ENCODE results near the gene SPATA2L.

Gene SPATA2L

DNA sequence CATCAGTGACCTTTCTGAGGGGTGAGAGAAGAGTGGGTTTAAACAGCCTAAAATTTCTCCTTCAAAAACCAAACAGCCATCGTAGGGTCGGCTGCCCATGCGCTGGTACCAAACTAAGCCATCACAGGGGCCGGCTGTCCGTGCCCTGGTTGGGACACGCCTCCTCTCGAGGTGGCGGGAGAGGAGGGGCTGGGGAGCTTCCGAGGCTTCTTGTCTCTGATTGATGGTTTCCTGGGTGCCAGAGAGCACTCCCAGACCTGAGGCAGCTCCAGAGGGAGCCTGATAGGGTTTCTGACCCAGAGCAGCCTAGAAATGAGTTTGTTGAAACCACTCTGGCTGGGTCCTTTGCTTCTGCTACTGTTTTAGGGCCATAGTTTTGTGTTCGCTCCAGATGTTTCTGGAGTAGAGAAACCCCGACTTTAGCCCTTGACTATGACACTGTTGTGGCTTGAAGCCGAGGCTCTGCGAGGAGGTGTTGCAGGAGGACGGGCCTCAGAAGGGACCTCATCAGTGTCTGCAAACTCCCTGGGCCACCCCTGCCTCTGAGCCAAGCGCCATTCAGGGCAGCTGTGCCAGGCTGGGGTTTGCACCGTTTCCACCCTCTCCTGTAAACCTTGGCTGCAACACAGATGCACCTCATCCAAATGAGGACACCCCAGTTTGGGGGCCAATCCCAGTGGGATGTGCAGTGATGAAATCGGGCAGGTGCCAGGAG lies 26.1 kb upstream of the SPATA2L start:
- DNase-seq, result no peak

GRCh38 chr16:89723279-89724250 lies 22.1 kb upstream of the SPATA2L start:
- DNase-seq, result peak; percentile 60

DNA sequence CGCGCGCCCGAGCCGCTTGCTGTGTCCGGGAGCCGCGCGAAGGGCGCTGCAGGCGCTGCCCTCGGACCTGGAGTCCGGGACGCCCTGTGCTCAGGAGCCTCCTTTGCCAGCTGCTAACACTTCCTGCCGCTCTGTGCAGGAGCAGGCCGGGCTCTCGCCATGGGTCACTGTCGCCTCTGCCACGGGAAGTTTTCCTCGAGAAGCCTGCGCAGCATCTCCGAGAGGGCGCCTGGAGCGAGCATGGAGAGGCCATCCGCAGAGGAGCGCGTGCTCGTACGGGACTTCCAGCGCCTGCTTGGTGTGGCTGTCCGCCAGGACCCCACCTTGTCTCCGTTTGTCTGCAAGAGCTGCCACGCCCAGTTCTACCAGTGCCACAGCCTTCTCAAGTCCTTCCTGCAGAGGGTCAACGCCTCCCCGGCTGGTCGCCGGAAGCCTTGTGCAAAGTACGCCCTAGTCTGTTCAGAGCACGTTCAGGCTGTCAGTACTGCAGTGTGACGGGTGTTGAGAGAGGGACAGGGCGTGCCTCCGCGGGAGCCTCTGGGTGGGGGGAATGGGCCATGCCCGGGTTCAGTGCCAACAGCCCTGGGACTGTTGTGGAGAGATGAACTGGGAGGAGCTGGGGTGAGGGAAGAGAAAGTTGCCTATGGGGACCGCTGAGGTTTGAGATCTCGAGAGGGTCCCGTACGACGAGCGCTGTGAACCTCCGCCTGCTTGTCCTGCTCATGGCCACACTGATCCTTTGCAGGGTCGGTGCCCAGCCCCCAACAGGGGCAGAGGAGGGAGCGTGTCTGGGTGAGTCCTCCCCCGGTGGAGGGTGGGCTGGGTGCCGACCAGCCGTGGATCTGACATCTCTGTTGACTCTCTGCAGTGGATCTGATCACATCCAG lies 21.1 kb upstream of the SPATA2L start:
- DNase-seq, result peak; percentile 63

DNA sequence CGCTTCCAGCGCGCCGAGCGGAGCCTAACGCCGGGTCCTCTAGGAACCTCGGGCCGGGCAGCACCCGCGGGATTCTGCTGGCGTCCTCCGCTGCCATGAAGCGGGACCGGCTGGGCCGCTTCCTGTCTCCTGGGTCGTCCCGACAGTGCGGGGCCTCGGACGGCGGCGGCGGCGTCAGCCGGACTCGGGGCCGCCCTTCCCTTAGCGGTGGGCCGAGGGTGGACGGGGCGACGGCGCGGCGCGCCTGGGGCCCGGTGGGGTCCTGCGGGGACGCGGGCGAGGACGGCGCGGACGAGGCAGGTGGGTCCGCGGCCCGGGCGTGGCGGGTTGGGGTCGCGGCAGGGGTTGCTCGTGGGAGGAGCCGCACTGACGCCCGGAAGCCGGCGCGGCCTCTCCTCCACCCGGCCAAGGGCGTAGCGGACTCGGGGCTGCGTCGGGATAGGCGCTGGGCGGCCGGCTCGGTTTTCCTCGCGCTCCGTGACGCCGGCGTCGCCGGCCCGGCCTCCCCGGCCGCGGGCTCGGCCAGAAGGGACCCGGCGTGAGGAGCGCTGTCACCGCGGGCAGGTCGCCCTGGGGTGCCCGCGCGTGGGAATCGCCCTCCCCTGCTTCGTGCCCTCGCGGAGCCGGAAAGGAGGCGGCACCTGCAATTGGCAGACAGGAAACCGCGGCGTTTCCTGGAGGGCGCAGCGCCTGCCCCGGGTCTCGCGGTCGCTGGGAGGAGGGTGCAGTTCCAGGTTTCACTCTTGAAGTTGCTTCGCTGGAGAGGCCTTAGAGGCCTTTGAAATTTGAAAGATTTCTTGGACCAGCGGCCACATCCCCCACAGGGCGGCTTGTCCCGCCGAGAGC lies 20.3 kb upstream of the SPATA2L start:
- DNase-seq, result peak; percentile 81

- peak; percentile 87 for DNase-seq
Observed at GRCh38 chr16:89720813-89721545, 19.5 kb upstream of the SPATA2L start, which contains the start of the genes VPS9D1 and ZNF276. VPS9D1 (minus strand) TSS chr16:89720898; CDS start chr16:89720861, 37 bp downstream. ZNF276 (plus strand) TSS chr16:89721537; CDS start chr16:89721641, 104 bp downstream.

- DNase-seq, result no peak
Observed at GRCh38 chr16:89720551-89720812, 19.0 kb upstream of the SPATA2L start.

- DNase-seq, result no peak
Observed at GRCh38 chr16:89717688-89718505, 16.4 kb upstream of the SPATA2L start.

- no peak for DNase-seq
Observed at GRCh38 chr16:89716916-89717687, 15.6 kb upstream of the SPATA2L start.

DNA sequence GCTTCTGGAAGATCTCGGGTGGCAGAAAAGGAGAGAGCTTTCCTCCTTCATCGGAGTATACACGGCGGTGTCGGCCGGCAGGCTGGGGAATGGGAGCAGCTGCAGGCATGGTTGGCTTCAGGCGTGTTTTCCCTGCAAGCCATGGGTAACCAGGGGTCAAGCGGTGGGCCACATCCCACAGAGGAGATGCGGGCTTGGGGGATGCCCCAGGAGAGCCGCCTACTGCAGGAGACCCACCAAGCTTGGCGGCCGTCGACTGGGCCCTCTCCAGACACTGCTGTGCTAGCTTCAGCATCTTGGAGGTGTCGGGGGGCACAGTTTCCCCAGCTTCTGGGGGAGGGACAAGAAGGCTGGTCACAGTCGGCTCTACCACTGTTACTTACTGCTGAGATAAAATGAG lies 15.0 kb upstream of the SPATA2L start:
- DNase-seq, result no peak

DNA sequence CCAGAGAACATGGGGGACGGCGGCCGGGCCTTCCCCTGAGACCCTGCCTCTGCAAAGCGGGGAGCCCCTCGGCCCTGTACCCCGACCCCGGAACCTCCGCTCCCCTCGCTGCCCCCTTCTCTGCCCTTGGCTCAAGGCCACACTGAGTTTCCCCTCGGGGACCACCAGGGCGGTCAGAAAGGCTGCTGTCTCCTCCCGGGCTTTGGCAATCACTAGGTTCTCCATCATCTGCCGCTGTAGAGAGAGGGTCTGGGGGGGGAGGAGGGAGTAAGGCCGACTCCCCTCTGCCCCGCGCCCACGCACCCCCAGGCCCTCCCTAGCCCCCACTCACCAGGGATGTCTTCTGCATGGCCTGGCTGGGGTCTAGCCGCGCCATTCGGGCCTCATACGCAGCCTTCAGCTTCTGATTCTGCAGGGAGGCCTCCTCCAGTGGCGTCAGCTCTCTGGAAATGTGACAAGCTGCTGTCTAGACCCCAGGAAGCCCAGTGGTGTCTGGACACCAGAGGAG lies 10.8 kb upstream of the SPATA2L start:
- no peak for DNase-seq

GRCh38 chr16:89711601-89712273 lies 10.2 kb upstream of the SPATA2L start:
- DNase-seq, result peak; percentile 83

DNA sequence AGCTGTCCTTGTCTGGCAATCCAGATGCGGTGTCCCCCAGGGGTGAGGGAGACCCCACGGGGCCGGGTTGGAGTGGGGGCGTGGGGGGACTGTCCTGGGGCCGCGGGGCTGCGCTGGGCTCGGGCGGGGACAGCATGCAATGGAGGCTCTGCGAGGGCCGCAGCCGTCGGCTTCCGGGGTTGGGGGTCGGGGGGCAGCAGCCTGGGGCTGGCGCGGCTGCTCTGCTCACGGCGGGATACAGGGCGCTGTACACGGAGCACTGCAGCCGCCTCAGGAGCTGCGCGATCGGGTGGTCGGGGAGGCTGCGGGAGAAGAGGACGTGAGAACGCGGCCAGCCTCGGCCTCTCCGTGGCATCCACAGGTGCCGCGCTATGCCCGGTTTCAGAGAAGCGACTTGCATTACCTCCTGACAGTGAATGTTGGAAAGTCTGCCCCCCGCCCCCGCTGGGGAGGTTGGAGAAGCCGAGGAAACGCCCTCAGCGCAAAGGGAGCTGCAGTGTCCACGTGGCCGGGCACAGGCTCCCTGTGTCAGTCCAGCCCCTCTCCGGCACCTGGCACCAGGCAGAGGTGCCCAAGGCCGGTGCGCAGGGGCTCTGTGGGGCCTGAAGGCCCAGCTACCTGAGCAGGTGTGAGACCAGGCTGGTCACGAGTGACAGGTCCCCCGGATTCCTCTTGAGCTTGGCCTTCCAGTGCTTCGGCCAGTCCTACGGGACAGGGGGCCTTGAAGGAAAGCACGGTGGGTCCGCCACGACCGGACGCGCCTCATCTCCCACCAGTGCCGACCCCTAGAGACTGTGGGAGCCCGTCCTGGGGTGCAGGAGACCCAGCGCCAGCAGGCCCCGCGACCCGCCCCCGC lies 9.4 kb upstream of the SPATA2L start:
- no peak for DNase-seq

DNA sequence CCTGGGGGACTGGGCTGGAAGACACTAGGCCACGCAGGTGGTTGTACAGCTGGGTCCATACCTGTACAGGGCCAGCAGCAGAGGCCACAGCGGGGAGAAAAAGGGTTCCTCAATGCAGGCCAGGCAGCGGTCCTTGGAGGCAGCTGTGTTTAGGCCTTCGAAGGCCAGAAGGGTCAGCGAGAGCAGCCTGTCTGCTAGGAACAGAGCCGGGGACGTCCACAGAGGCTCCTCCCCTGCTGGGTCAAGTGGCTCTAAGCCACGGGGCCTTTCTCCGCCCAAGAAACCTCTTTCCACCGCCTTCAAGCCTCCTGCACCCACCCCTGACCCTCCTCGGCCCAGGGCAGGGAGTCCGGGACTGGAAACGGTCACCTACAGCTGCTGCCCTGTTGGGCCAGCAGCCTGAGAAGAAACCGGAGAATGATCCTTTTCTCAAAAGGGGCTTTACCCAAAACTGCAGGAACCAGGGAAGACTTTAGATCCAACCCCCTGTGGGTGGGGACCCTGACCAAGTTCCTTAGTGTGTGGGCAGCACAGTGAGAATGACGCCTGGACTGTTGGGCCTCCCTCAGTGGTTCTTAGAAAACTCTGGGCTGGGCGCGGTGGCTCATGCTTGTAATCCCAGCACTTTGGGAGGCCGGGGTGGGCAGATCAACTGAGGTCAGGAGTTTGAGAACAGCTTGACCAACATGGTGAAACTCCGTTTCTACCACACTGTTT lies 8.4 kb upstream of the SPATA2L start:
- no peak for DNase-seq

- DNase-seq, result no peak
Observed at GRCh38 chr16:89709166-89709565, 7.7 kb upstream of the SPATA2L start.

DNA sequence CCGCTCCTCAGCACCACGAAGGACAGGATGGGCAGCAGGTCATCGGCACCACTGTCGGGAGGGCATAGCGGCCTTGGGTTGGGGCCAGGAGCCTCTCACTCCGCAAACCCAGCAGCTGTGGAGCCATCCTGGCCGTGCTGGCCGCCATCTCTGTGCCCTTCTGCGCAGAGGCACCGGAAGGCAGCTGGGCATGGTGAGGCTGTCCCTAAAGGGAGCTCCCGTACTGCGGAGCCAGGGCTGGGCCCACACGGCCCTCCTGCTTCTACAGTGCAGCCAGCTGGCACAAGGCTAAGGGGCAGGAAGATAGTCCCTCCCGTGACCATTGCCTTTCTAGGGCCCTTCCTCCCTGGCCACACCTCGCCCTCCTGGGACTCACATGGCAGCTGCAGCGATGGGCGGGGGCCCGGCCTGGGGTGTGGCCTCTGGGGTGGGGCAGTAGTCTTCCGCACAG lies 7.0 kb upstream of the SPATA2L start:
- DNase-seq, result no peak

- no peak for DNase-seq
Observed at GRCh38 chr16:89707695-89708094, 6.2 kb upstream of the SPATA2L start.
